Naive thymus-derived CD8-positive, alpha-beta T cell (primary cell): ENCODE measurements around the gene AKAP1. TPM values are rescaled to one million over a fixed set of nuclear protein-coding genes. Genes with fewer than 3 reads are reported as not detected.
A peak's percentile ranks its signal among the peaks of the same experiment; 100 is the strongest.

Source experiments
- ATAC-seq, 2 donors: fragments of 150-1000 bp; cut with Tn5 transposase in 1 of 2; sonication (Bioruptor Pico), chemical (Tn5 transposase) in 1 of 2; 1 replicate in 1 of 2; 2 replicates in 1 of 2; pipeline ENCODE4 v1.10.0; 2021; ENCODE audit warnings: mild to moderate bottlenecking in 2 of 2, moderate library complexity in 2 of 2
- POLR2A ChIA-PET: fragments of 350-600 bp; sonication (Branson Sonifier 250); formaldehyde crosslinking; loops from one replicate; lab custom pipeline; 2021; ENCODE audit warnings: antibody characterized with exemption; lab: Charles Lee
- DNase-seq, 10 donors: peaks; one replicate each; pipeline versions ENCODE4 v3.0.0 to v3.0.0-alpha.2; 2020 to 2022
- H3K27ac Mint-ChIP-seq, 10 donors: one replicate each; pipeline ENCODE4 v1.8.0; 2020 to 2022; ENCODE audit warnings: mild to moderate bottlenecking in 10 of 10, mixed read lengths in 10 of 10, moderate library complexity in 4 of 10, inconsistent platforms in 1 of 10
- H3K27me3 Mint-ChIP-seq, 5 donors: one replicate each; pipeline ENCODE4 v1.8.0; 2021 to 2022; ENCODE audit warnings: mixed read lengths in 5 of 5
- H3K36me3 Mint-ChIP-seq, 3 donors: one replicate each; pipeline ENCODE4 v1.8.0; 2020 to 2022; ENCODE audit warnings: mixed read lengths in 3 of 3, mild to moderate bottlenecking in 2 of 3, inconsistent platforms in 1 of 3
- H3K4me1 Mint-ChIP-seq, 4 donors: one replicate each; pipeline ENCODE4 v1.8.0; 2021 to 2022; ENCODE audit warnings: mixed read lengths in 4 of 4
- H3K4me3 Mint-ChIP-seq, 10 donors: one replicate each; pipeline ENCODE4 v1.8.0; 2020 to 2022; ENCODE audit warnings: mild to moderate bottlenecking in 10 of 10, mixed read lengths in 10 of 10, moderate library complexity in 6 of 10, inconsistent platforms in 1 of 10
- H3K9me3 Mint-ChIP-seq, 9 donors: one replicate each; pipeline ENCODE4 v1.8.0; 2020 to 2022; ENCODE audit warnings: mixed read lengths in 9 of 9, mild to moderate bottlenecking in 3 of 9, inconsistent platforms in 1 of 9, moderate library complexity in 1 of 9
- polyA plus RNA-seq, 3 donors: library from polyadenylated mRNA; unstranded; fragments of 300-500 nt; fragmentation: Illumina TruSeq; gene quantifications; one replicate each; pipeline ENCODE4 v1.2.3, GENCODE V29; 2021
- total RNA-seq, 8 experiments: library from RNA in 2 of 8; stranded (reverse) in 2 of 8; gene quantifications; one replicate each; pipeline ENCODE4 v1.2.3 and lab custom pipeline; 2021 to 2026

Gene AKAP1, protein sequence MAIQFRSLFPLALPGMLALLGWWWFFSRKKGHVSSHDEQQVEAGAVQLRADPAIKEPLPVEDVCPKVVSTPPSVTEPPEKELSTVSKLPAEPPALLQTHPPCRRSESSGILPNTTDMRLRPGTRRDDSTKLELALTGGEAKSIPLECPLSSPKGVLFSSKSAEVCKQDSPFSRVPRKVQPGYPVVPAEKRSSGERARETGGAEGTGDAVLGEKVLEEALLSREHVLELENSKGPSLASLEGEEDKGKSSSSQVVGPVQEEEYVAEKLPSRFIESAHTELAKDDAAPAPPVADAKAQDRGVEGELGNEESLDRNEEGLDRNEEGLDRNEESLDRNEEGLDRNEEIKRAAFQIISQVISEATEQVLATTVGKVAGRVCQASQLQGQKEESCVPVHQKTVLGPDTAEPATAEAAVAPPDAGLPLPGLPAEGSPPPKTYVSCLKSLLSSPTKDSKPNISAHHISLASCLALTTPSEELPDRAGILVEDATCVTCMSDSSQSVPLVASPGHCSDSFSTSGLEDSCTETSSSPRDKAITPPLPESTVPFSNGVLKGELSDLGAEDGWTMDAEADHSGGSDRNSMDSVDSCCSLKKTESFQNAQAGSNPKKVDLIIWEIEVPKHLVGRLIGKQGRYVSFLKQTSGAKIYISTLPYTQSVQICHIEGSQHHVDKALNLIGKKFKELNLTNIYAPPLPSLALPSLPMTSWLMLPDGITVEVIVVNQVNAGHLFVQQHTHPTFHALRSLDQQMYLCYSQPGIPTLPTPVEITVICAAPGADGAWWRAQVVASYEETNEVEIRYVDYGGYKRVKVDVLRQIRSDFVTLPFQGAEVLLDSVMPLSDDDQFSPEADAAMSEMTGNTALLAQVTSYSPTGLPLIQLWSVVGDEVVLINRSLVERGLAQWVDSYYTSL
- total RNA-seq (10 to 100 TPM; 27.2 to 31.3 TPM), polyA plus RNA-seq (10 to 100 TPM; 14.5 to 26.9 (median 19.4) TPM), total RNA-seq (lab: John Stamatoyannopoulos, UW) (44.7 to 120 (median 57.6) reads per million in 6 experiments)

DNA sequence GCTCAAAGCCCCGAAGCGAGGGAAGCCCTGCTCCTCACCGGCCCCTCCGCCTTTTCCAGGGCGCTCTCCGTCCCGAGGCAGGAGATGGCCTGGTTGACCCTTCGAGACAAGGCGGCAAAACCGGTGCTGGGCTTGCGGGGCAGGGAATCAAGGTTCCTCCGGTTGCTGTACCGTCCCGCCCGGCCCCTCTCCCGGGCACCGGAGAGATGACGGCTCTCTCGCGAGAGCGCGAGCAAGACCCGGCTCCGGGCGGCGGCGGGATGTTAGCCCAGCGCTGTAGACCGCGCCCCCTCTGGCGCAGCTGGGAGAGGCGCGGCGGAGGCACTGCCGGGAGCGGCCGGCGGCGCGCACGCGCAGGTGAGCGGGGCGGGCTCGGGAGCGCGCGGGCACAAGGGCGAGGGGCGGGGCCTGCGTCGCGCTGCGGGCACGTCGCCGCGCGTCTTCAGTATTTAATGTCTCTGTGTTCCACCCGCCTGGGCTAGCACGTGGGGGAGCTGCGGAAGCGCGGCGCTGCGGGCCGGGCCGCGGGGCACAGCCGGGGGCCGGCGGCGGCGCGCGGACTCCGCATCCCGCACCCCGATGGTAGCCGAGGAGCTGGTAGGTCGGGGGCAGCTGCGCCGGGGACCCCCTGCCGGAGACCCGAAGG, at the start of gene AKAP1:
TSS of gene AKAP1 (plus strand) at position 445 of the 646 bp plus-strand sequence. CDS start 20,219 bp downstream, outside the sequence.
- ATAC-seq (peak; percentile 85 to 88), DNase-seq (peak; percentile 89 to 99 (median 96))
- Mint-ChIP-seq H3K27ac (peak within 1 kb of the TSS; percentile 87 to 97 (median 93)), H3K36me3 (no peaks in the 10 kb centered on the region), H3K9me3 (no peaks in the 10 kb centered on the region), H3K27me3 (no peaks in the 10 kb centered on the region), H3K4me1 (peaks cover 21 to 45% (median 38%) of the 10 kb centered on the region in 4 donors), H3K4me3 (peak within 1 kb of the TSS; percentile 85 to 93 (median 91))
- POLR2A ChIA-PET, result interaction anchor here (0.5 to 1.9 kb wide), 10 partner anchors 17 to 1433 kb away, joined by 3 to 11 read pairs (median 4); partner anchors contain the start of genes COIL, MRPS23, SCPEP1 and TRIM25

DNA sequence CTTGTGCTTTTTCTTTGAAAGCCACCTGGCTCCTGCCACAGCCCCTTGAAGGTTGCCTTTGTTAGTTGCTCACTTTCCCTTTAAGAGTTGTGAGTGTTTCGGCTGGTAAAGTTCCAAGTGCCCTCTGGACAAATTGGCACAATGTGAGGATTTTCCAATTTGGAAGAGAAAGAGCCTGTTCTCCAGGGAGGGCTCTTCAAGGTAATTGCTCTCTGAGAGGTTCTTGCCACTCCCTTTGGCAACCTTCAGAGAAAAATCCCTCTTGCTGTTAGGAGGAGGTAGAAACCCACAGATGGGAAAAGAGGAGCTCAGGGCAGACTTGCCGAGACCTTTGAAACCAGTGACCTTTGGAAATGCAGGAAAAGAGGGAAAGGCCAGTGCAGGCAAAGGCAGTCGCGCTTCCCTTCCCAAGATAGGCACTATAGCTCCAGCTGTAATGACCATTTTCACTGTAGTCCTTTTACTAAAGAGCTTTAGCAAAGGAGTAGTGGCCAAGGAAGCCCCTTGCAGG, 49.0 kb upstream of the AKAP1 start:
- Mint-ChIP-seq H3K9me3 (no peaks in the 10 kb centered on the region), H3K4me1 (peaks cover 0 to 6% (median 0%) of the 10 kb centered on the region in 4 donors), H3K36me3 (no peaks in the 10 kb centered on the region), H3K27me3 (peaks cover 16 to 44% (median 33%) of the 10 kb centered on the region in 5 donors), H3K4me3 (no peak overlapping the region), H3K27ac (no peak overlapping the region)
- POLR2A ChIA-PET, result no interaction called here
- DNase-seq (no peak), ATAC-seq (no peak)

DNA sequence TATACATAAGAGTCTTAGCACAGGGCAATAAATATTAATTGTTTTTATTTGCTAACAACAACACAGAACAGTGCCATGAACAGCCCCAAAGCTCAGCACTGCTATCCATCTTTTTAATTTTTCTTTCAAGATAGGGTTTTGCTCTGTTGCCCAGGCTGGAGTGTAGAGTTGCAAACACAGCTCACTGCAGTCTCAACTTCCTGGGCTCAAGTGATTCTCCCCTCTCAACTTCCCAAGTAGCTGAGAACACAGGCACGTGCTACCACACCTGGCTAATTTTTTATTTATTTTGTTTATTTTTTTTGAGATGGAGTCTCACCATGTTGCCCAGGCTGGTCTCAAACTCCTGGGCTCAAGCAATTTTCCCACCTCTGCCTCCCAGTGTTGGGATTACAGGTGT, 47.6 kb upstream of the AKAP1 start:
- peaks cover 16 to 55% (median 38%) of the 10 kb centered on the region in 5 donors for H3K27me3 Mint-ChIP-seq
- H3K36me3 Mint-ChIP-seq, result no peaks in the 10 kb centered on the region
- peaks cover 0 to 6% (median 0%) of the 10 kb centered on the region in 4 donors for H3K4me1 Mint-ChIP-seq
- DNase-seq (no peak), ATAC-seq (no peak)
- POLR2A ChIA-PET, result no interaction called here
- H3K27ac Mint-ChIP-seq, result no peak overlapping the region
- H3K9me3 Mint-ChIP-seq, result no peaks in the 10 kb centered on the region
- H3K4me3 Mint-ChIP-seq, result no peak overlapping the region

DNA sequence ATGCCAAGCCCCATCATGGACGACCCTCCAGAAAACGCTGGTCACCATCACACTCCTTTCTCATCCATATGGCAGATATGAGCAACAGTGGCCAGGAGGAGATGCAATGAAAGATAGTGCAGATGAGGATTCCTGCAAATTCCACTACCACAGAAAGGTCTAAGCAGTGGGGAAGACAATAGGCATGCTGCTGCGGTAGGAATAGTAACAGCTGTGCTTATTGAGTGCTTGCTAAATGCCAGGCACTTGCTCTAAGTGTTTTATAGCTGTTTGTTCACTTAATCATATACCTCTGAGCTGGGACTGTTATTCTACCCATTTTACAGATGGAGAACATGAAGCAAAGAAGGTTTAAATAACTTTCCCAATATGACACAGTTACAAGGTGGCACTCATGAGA, 46.6 kb upstream of the AKAP1 start:
- POLR2A ChIA-PET, result no interaction called here
- peaks cover 0 to 4% (median 0%) of the 10 kb centered on the region in 3 donors for H3K36me3 Mint-ChIP-seq

DNA sequence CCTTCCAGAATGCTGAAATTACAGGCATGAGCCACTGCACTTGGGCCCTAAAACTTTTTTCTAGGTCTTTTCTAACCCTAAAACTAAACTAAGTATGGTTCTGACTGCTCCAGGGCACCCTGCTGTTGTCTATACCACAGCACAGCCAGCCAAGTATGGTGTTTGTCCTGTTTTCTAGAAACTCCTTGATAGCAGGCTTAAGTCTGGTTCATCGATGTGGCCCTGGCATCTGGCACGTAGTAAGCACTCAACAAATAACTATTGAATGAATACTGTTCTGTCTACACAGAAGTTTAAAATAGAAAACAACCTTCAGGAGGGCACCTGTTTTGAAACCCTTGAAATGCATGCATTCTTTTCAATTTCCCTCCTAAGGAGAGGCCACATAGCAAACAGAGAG, 44.5 kb upstream of the AKAP1 start:
- H3K27ac Mint-ChIP-seq, result no peak overlapping the region
- no peaks in the 10 kb centered on the region for H3K9me3 Mint-ChIP-seq

More for the DNA sequence above, 46.6 kb upstream of the AKAP1 start:
- Mint-ChIP-seq H3K27me3 (peaks cover 22 to 63% (median 46%) of the 10 kb centered on the region in 5 donors), H3K4me1 (peaks cover 0 to 6% (median 0%) of the 10 kb centered on the region in 4 donors), H3K4me3 (no peak overlapping the region), H3K27ac (no peak overlapping the region), H3K9me3 (no peaks in the 10 kb centered on the region)
- DNase-seq (no peak), ATAC-seq (no peak)

DNA sequence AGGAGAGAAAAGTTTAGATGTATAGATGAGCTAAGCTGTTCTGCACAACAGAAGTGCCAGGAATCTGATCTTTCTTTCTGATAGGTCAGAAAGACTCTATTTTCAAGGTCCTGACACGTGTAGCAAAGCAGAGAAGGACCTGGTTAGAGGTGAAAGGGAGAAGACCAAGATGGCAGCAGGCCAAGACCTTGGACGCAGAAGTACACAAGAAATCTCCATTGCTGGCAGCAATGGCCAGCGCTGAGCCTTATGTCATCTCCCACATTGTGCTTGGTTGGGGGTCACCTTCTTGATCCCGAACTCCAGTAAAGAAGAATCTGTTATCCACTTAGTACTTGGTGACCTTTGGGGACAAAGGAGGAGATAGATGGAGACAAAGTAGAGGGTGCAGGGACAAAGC, 41.8 kb upstream of the AKAP1 start:
- peak overlapping the region in 1 of 10 donors; percentile 22 for H3K4me3 Mint-ChIP-seq
- no peak for ATAC-seq
- POLR2A ChIA-PET, result no interaction called here
- H3K27ac Mint-ChIP-seq, result no peak overlapping the region
- no peak for DNase-seq
- no peaks in the 10 kb centered on the region for H3K9me3 Mint-ChIP-seq
- peaks cover 0 to 5% (median 4%) of the 10 kb centered on the region in 3 donors for H3K36me3 Mint-ChIP-seq
- peaks cover 26 to 79% (median 57%) of the 10 kb centered on the region in 5 donors for H3K27me3 Mint-ChIP-seq
- H3K4me1 Mint-ChIP-seq, result peaks cover 13 to 24% (median 21%) of the 10 kb centered on the region in 4 donors

More for the DNA sequence above, 44.5 kb upstream of the AKAP1 start:
- POLR2A ChIA-PET, result no interaction called here
- H3K4me1 Mint-ChIP-seq, result peaks cover 3 to 9% (median 6%) of the 10 kb centered on the region in 4 donors
- DNase-seq (no peak), ATAC-seq (no peak)
- no peak overlapping the region for H3K4me3 Mint-ChIP-seq
- H3K27me3 Mint-ChIP-seq, result peaks cover 29 to 77% (median 61%) of the 10 kb centered on the region in 5 donors
- H3K36me3 Mint-ChIP-seq, result peaks cover 0 to 4% (median 3%) of the 10 kb centered on the region in 3 donors

DNA sequence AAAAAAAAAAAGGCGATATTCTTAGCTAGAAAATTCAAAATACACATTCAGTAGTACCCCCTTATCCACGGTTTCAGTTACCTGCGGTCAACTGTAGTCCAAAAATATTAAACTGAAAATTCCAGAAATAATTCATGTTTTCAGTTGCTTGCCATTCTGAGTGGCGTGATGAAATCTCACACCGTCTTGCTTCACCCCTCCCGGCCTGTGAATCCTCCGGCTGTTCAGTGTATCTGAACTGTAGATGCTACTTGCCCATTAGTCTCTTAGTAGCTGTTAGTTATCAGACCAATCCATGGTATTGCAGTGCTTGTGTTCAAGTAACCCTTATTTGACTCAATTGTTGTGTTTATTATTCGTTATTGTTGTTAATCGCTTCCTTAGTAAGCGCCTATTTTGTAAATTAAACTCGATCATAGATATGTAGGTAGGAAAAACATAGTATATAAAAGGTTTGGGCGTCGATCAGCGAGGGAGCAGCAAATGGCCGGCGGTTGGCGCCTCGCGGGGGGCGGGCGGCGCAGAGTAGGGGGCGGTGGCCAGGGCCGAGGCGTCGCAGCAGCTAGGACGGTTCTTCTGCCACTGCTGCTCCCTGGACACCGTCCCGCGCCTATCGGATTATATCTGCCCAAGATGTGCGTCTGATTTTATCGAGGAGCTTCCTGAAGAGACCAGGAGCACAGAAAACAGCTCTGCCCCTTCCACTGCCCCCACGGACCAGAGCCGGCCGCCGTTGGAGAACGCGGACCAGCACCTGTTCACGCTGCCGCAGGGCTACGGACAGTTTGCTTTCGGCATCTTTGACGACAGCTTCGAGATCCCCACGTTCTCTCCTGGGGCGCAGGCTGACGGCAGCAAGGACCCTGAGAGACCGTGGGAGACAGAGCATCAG, 39.8 kb upstream of the AKAP1 start:
- Mint-ChIP-seq H3K4me1 (peaks cover 13 to 24% (median 19%) of the 10 kb centered on the region in 4 donors), H3K4me3 (peak overlapping the region; percentile 70 to 88 (median 80)), H3K27me3 (peaks cover 27 to 77% (median 49%) of the 10 kb centered on the region in 5 donors), H3K27ac (no peak overlapping the region), H3K9me3 (no peaks in the 10 kb centered on the region), H3K36me3 (peaks cover 0 to 5% (median 4%) of the 10 kb centered on the region in 3 donors)
- POLR2A ChIA-PET, result no interaction called here
- ATAC-seq, result no peak
- peak in 1 of 10 donors; percentile 2 for DNase-seq

DNA sequence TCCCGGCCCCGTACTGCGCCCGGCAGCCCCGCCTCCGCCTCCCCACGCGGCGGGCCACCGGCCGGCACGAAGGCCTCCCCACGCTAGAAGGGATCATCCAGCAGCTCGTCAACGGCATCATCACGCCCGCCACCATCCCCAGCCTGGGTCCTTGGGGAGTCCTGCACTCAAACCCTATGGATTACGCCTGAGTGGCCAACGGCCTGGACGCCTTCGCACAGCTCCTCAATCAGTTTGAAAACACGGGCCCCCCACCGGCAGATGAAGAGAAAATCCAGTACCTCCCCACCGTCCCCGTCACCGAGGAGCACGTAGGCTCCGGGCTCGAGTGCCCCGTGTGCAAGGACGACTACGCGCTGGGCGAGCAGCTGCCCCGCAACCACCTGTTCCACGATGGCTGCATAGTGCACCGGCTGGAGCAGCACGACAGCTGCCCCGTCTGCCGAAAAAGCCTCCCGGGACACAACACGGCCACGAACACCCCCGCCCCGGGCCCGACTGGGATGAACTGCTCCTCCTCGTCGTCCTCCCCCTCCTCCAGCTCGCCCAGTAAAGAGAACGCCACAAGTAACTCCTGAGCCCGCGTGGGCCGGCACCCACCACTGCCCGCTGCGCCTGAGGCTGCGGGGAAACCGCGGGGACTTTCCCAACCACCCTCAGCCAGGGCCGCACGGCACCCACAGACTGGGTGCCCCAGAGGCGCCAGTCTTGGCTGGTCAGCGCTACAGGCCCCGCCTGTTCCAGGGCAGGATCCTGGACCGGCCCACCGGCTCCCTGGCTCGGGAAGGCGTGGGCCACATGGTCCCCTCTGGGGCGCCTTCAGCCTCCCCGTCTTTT, 39.0 kb upstream of the AKAP1 start:
- Mint-ChIP-seq H3K4me3 (peak overlapping the region; percentile 70 to 88 (median 80)), H3K27ac (peak overlapping the region in 2 of 10 donors; percentile 59 to 76), H3K4me1 (peaks cover 13 to 24% (median 19%) of the 10 kb centered on the region in 4 donors), H3K9me3 (no peaks in the 10 kb centered on the region), H3K27me3 (peaks cover 32 to 69% (median 53%) of the 10 kb centered on the region in 5 donors), H3K36me3 (peaks cover 0 to 5% (median 4%) of the 10 kb centered on the region in 3 donors)
- POLR2A ChIA-PET, result interaction anchor here (0.5 kb wide), 1 partner anchor 66 kb away, joined by 3 read pairs; no protein-coding TSS in a partner anchor
- DNase-seq (peak in 8 of 10 donors; percentile 2 to 27 (median 14)), ATAC-seq (peak; percentile 69 to 80)

DNA sequence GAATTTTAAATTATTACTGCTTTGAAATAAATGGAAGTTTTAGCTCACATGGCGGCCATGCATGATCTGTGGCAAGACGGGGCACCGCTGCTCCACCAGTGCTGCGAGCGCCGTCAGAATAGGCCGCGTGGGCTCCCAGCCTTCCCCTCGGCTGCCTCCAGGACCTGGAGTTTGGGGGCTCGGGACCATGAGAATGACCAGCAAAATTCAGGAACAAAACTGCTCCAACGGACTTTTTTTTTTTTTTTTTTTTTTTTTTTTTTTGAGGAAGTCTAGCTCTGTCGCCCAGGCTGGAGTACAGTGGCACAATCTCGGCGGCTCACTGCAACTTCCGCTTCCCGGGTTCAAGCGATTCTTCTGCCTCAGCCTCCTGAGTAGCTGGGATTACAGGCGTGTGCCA, 38.3 kb upstream of the AKAP1 start:
- Mint-ChIP-seq H3K36me3 (peaks cover 0 to 5% (median 4%) of the 10 kb centered on the region in 3 donors), H3K27me3 (peaks cover 32 to 64% (median 50%) of the 10 kb centered on the region in 5 donors), H3K4me1 (peaks cover 13 to 24% (median 19%) of the 10 kb centered on the region in 4 donors), H3K9me3 (no peaks in the 10 kb centered on the region), H3K4me3 (peak overlapping the region; percentile 15 to 88 (median 50)), H3K27ac (peak overlapping the region in 2 of 10 donors; percentile 37 to 40)
- DNase-seq, result no peak
- no peak for ATAC-seq
- POLR2A ChIA-PET, result no interaction called here

DNA sequence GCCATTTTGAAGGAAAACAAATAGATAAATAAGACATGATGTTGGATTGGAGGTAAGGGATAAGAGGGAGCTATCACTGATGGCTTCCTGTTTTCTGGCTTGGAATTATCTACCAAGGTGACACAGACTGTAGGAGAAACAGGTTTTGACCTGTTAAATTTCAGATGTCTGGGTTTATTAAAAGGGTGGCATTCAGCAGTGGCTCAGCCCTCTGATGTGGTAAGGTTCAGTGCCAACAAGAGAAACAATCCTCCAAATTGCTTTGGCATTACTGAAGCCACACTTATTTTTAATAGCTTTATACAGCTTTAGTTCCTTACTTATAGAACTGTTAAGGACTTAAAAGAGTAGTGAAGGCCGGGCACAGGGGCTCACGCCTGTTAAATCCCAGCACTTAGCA, 37.0 kb upstream of the AKAP1 start:
- Mint-ChIP-seq H3K4me1 (peaks cover 13 to 24% (median 19%) of the 10 kb centered on the region in 4 donors), H3K27me3 (peaks cover 27 to 55% (median 45%) of the 10 kb centered on the region in 5 donors), H3K36me3 (peaks cover 0 to 7% (median 0%) of the 10 kb centered on the region in 3 donors), H3K4me3 (no peak overlapping the region), H3K27ac (no peak overlapping the region), H3K9me3 (no peaks in the 10 kb centered on the region)
- DNase-seq, result no peak
- POLR2A ChIA-PET, result interaction anchor here (0.6 kb wide), 1 partner anchor 319 kb away, joined by 3 read pairs; no protein-coding TSS in a partner anchor
- no peak for ATAC-seq
